ENCODE measurements around the gene VPS13D.
"Not testable (repeated sequence)": the region's sequence is repeated elsewhere in the genome, so short reads cannot be mapped to it uniquely, and the experiment has no call there.

The VPS13D gene

DNA sequence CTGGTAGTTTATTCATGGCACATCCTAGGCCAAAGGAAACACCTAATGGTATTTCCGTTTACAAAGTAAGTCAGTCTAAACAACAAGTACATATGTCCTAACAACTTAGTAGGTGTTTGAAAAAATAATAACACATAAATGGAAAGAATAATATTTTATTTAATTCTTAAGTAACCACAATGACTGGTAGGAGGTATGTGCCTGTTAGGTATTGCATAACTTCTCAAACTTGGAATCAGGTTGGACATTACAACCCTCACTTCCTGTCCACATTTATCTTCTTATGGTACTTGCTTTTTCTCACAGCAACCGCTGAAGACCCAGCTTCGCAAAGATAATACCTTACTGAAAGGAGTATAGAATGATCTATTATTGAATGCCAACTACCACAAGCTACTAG is 64.2 kb downstream of the VPS13D start:
- DNase-seq: no peak

DNA sequence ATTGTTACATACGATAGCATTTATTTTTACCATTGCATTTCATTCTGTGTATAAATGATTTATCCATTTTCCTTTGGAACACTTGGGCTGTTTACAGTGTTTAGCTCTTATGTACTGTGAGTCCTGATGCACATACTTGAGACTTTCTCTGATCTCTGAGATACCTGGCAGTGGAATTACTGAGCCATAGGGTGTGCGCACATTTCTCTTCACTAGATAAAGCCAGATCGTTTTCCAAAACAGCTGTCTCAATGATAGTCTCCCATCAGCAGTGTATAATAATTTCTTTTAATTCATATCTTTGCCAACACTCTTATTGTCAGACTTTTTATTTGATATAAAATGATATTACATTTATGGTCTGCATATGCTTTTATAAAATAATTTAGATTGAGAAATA is 66.2 kb downstream of the VPS13D start:
- DNase-seq: no peak

DNA sequence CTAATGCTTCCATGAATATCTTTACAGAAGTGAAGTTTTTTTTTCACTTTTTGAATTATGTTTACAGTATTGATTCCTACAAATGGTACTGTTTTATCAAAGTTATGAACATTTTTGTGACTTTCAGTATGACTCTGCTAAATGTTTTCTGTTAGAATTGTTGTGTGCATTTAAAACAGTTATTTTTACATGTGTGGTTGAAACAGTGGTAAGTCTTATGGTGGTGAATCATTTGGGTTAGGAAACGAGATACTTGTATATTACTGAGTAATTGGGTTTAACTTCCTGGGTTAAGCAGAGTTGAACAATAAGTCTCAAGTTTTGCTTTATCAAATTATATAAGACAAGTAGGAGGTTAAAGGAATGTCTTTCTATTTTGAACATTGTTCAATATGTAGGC is 66.8 kb downstream of the VPS13D start:
- DNase-seq: no peak

DNA sequence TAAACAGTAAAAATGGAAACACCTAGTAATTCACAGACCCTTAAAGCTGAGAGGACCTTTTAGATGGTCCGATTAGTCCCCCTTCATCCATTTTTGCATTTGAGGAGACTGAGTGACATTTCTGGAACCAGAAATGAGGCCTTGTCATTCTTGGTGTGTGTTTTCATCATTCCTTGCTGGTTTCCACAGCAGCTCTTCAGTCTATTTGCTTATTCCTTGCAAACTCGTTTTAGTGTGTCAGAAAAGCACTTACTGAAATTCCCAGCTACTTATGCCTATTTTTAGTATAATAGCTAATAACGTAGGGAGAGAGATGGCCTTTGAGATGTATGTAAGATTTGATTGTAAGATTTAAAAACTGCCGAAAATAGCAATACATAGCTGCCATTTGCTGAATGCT is 70.9 kb downstream of the VPS13D start:
- DNase-seq: no peak

DNA sequence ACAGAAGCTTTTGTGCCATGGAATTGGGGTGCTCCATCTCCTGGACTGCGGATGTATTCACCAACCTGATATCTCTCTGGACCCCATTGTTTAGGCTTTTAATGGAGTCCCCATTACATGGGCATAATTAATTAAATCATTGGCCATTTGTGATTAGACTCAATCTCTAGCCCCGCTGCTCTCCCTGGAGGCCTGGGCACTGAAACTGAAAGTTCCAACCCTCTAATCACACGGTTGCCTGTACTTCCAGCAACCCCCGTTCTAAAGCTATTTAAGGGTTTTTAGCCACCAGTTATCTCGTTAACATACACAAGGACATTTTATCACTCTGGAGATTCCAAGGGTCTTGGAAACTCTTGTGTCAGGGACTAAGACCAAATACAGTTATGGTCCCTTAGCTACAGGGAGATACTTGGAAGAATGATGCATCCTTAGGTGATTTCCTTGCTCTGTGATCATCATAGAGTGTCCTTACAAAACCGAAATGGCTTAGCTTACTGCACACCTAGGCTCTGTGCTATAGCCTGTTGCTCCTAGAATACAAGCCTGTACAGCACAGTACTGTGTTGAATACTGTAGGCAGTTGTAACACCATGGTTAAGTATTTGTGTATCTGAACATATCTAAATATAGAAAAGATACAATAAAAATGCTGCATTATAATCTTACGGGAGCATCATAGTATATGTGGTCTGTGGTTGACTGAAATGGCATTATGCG is 71.8 kb downstream of the VPS13D start:
- DNase-seq: no peak

DNA sequence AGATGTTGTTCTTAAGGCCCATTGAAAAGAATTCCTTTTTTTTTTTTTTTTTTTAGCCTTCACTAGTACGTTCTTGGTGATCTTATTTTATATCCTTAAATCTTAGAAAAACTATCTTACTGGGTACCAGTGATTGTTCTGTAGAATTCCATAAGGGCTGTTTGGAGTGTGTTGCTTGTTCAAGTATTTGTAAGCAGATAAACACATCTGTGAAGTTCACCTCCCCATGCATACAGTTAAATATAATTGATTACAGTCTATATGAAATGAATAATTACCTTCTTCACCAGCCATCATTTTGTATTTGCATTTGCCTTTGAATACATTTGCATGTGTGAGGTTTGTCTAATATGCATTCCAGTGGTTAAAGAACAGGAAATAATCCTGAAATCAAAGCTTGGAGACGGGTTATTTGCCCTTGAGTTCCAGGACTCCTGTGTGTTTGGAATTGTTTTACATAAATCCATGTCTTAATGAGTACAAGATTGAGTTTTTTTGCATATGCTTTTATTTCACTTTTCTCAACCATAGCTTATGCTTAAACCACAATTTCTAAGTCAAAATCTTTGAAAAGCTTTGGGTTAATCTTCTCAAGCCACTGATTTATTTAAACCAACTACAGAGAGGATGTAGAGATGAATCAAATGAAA is 73.1 kb downstream of the VPS13D start:
- DNase-seq: no peak

DNA sequence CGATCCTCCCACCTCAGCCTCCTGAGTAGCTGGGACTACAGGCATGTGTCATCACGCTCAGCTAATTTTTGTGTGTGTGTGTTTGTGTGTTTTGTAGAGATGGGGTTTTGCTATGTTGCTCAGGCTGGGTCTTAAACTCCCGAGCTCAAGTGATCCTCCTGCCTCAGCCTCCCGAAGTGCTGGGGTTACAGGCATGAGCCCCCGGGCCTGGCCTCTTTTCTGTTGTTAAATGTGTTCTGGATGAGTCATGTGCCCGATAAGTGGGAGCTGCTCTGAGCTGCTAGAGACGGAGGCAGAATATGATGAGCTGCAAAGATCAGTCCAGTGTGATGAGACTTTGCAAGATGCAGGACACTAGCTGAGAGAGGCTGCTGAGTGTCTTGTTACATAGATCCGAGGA is 75.5 kb downstream of the VPS13D start:
- no peak for DNase-seq

DNA sequence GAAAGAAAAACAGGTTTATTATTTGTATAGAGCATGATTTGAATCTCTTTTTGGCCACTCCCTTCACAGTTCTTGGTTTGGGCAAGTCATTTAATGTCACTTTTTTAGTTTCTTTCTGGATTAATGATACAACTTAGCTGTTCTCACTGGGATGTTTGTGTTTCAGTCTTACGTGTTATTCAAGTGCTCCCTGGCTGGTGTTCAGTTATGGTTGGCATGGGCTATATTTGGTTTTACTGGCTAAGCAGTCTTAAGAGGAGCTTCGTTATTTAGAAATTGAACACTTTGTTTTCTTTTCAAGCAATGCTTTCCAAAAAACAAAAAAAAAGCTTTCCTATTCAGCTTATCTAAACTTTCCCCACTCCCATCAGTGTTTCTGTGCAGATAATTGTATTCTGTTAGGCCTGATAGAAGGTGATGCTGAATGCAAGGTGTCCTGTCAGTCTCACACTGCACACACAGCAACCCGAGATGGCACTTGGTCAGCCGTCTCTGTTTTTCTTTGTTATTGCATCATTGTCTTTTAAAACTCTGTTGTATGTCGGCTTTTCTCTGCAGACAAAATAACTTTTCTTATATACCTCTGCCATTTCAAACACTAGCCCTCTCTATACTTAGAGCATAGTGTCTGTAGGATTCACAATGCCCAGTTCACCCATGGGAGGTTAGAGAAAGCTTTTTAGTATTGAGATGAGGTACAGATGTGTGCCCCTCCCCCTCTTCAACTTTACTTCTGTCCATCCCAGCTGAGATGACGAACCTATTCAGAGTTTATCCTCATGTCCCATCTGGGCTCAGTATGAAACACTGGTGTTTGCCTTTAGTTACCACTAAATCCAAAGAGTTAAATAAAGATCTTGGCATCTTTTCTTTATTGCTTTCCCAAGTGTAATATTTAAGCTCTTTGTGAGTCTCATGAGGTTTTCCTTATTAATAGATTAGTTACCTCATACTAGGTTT is 80.2 kb downstream of the VPS13D start:
- DNase-seq: no peak

DNA sequence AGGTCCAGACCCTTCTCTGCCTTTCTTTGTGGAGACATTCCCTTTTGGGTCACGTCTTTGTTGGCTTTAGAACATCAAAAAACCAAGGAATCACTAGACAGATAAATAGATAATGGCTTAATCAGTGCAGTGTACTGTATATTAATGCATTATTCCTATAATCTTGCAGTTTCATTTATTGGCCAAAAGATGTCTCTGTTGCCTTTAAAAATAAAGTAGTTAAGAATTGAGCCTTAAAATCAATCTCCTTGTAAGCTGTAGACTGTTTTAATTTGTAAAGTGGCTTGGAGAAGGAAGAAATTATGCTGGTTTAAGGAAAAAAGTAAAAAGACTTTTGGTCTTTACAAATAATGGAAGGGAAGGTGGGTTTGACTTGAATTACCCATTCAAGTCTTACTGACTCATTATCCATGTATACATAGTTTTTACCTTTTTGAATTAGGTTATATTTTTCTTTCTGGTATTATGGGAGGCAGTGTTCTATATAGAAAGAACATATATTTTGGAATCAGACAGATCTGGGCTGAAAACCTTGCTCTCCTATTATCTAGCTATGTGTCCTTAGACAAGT is 84.6 kb downstream of the VPS13D start:
- peak; percentile 12 for DNase-seq

DNA sequence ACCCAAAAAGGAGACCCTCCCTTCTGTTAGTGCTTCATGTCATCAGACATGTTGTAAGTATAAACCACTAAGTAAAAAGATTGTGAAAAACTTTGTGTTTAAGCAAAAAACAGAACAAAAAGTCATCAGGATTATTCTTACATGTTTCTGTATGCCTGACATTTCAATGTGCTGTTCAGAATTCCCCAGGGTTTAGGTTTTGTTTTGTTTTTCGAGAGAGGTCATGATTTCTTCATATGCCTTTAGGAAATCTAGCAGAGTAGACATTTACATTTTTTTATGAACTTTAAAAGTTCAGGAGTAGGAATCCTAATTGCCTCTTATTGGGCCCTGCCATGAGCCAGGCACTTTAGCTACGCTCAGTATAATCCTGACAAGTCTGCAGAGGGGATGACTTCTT is 85.3 kb downstream of the VPS13D start:
- no peak for DNase-seq

DNA sequence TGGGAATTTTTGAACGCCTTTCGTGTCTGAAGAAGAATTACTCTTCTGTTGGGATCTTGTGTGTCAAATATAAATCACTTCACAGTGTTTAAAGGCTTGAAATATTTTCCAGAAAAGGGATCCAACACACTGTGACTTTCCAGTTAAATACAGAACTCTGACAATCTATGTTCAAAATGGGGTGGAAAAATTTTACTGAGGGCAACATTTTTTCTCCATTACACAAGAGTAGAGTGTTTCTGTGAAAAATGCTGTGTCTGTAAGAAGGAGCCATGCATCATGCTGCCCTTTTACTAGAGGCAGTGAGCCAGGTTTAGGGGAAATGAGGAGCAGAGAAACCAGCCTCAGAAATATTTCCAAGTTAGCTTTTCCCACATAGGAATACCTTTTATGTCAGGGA is 86.5 kb downstream of the VPS13D start:
- DNase-seq: no peak

DNA sequence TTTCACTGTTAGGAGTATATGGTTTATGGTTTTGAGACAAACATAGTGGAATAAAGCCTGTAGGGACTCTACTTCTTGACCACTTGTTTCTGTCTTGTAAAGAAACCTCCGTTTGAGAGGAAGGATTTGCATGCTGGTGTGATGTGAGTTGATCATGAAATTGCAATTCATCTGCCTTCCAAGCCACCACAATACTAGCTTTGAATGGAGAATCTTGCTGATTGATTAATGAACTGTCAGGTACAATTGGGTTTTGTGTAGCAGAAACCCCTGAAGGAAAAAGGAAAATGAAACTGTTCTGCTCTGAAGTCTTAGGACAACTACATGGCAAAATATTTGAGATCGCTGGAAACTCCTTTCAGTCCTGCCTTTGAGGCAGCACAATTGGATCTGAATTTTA is 90.7 kb downstream of the VPS13D start:
- no peak for DNase-seq

DNA sequence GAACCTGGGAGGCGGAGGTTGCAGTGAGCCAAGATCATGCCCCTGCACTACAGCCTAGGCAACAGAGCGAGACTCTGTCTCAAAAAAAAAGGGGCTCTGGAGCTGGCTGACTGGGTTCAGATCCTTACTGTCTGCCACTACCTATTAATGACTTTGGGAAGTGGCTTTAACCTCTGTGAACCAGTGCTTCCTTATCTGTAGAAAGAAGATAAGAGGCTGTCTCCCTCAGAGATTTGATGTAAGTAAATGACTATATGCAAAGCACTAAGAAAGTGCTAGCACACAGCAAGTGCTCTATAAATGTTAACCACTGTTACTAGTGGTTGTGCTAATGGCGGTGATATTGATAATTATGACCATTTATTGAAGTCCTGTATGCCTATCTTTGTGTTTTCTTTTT is 94.6 kb downstream of the VPS13D start:
- DNase-seq: no peak

DNA sequence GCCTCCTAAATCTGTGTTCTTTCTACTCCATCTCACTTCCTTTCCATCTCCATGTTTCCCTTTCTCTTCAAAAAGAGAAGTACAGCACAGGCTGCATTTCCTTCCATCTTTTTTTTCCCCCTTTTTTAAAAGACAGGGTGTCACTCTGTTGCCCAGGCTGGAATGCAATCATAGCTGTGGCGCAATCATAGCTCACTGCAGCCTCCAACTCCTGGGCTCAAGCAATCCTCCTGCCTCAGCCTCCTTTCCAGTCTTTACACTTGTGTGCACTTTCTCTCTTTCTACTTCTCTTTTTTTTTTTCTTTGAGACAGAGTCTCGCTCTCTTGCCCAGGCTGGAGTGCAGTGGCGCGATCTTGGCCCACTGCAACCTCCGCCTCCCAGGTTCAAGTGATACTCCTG is 95.1 kb downstream of the VPS13D start:
- not testable (repeated sequence) for DNase-seq

DNA sequence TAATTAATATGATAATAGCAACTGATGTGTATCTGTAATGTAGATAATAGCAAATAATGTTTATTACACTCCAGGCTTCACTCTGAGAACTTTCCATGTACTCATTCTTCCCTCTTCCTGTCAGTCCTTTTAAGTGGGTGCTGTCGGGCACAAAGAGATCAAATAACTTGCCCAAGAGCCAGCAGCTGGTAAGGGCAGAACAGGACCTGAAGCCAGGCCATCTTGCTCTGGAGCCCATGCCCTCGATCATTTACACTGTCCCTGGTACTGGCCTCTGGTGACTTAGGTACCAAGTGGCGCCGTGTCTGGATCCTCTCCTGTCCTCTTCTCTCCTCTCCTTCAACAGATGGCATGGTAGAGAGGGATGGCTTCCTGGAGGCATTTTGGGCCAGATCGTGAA is 97.2 kb downstream of the VPS13D start:
- no peak for DNase-seq

DNA sequence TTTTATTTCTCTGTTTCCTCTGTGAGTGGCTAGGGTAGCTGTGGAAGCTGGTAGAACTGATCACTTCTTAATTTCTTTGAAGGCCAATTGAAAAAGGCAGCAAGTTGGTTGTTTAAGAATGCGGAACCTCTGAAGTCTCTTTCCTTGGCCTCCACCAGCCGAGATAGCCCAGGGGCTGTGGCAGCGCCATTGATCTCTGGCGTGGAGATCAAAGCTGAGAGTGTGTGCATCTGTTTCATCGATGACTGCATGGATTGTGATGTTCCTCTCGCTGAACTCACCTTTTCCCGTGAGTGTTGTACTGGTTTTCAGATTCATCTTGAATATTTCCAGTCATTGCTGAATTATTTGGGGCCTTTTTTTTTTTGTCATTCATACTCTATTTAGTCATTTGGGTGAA is 97.7 kb downstream of the VPS13D start:
- DNase-seq: no peak

DNA sequence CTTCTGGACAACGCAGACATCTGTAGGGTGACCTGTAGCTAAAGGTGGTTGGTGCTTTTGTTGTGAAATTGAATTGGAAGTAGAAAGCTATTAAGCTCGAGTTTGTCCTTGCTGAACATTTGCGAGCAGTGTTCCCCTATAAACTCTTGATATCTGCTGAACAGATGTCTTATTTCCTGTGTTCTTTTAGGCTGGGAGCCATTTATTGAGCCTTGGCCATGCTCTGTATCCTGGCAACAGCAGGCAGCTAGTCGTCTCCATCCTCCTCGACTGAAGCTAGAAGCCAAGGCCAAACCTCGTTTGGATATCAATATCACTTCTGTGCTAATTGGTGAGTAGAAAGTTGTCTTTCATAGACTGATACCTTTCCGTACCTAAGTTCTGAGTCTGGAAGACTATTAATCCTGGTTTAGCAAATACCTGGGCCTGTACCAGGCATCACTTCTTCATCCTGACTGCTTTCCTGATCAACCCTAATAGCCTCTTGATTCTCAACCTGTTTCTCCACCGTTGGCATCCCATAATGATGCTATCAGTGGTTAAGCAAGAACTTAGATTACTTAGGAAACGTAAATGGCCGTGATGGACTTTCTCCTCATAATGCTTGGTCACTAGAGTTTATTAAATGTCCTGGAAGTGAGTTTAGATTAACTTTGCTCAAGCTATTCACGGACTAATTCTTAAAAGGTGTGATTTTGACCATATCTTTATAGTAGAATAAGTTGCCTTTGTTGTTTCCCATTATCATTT is 103.4 kb downstream of the VPS13D start:
- no peak for DNase-seq

DNA sequence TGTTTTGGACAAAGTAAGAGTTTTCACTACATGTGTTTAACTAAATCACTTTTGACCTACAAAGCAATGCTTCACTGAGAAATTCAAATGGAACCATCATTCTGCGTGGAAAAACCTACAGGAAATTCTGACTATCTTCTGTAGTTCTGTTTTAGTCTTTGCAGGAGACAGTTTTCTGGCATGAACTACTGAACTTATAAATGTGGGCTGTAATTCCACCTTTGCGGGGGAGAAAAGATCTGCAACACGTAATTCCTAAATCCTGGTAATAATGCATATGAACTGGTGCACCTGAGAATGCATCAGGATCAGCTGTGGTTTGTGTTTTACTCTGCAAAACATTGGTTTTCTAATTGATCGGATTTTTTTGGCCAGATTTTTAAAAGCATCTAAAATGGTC is 106.0 kb downstream of the VPS13D start:
- no peak for DNase-seq

DNA sequence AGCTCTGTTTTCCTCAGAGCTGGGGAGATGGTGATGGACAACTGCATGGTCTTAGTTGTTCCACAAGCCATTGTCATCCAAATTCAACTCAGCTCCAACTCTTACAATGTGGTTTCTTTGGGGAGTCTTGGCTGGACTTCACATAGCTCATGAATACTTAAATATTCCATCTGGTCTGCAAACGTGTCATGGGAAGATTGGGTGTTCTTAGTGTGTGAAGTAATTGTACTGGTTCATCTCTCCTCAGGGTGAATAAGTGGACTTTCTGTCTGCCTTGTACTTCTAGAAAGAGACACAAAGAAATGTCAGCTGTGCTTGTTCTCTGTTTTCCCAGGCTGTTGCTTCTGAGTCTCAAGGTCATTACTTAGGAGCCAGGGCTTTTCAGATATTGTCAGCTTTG is 106.6 kb downstream of the VPS13D start:
- DNase-seq: no peak

DNA sequence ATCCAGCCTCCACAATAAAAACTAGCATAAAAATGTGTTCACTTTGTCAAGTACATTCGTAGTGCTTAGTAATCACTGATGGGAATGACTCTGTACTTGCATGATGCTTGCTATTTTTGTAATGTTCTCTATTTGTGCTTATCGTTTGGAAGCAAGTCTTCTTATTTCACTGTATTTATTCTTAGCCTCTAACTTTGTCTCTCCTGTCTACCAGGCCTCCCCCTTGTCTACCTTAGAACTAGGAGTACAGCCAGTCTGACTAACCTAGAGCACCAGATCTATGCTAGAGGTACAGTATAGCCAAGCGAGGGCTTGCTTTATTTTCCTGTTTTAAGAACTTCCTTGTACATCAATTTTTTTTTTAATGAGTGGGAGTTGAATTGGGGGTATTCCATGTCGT is 108.2 kb downstream of the VPS13D start:
- no peak for DNase-seq

DNA sequence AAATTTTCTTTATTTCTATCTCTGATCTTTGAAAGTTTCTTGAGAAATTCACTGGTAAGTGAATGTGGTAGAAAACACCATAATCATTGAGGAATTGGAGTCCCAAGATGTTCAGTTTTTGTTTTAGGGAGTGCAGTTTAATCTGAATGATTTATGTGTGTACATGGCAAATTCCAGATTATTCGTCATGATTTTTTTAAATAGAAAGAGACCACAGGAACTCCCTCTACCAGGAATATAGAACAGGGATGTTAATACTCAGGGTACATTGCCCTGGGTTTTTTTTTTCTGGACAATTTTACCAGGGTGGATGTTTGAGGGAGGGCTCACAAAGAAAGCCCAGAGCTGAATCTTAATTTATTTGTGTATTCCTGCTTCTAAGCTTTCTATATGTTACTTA is 109.0 kb downstream of the VPS13D start:
- no peak for DNase-seq

DNA sequence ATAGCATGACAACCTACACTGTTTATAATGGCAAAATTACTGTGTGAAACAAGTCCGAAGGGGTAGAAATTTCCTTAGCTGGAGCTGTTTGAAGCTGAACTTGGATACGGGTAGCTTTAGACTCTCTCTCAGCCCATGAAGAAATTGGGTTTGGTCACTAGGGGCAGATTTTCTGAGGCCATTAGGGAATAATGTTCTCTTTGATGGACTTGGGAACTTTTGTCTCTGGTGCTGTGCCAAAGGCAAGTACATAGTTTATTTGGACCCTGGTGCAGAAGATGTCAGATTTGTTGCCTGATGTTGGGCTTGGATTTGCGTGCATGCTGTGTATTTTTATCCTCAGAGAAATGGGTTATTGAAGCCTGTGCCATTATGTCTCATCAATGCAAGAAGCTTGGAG is 109.6 kb downstream of the VPS13D start:
- no peak for DNase-seq
